GM12878 (cell line): ENCODE data around the gene PIGL. TPM values are rescaled to one million over a fixed set of nuclear protein-coding genes. Genes with fewer than 3 reads are reported as not detected.

Experiments used
- E2F4 ChIP-seq: IDR thresholded peaks from 2 replicates; pipeline ENCODE4 v1.6.1; 2012; ENCODE audit warnings: low read depth, low read length, improper control_type of control experiment
- EED ChIP-seq: sonication (generic); IDR thresholded peaks from 2 replicates; pipeline ENCODE4 v1.6.1; 2016; ENCODE audit warnings: antibody characterized with exemption, low read depth
- FOS ChIP-seq: IDR thresholded peaks from 3 replicates; pipeline ENCODE4 v1.6.1; 2011; ENCODE audit warnings: borderline replicate concordance; ENCODE audit not compliant: insufficient read length; ENCODE audit errors: extremely low read depth
- FOXM1 ChIP-seq: IDR thresholded peaks from 2 replicates; pipeline ENCODE4 v1.6.1; 2012; ENCODE audit warnings: low read depth, mild to moderate bottlenecking, inconsistent platforms, low read length, moderate library complexity
- MEF2A ChIP-seq: IDR thresholded peaks from 2 replicates; pipeline ENCODE4 v1.6.1; 2011; ENCODE audit warnings: low read depth, mild to moderate bottlenecking, low read length, moderate library complexity; ENCODE audit not compliant: insufficient read depth
- PKNOX1 ChIP-seq: fragments of 450-650 bp; IDR thresholded peaks from 2 replicates; pipeline ENCODE4 v1.6.1; 2016; ENCODE audit warnings: mild to moderate bottlenecking
- PRDM15 ChIP-seq: fragments of 450-650 bp; formaldehyde crosslinking; IDR thresholded peaks from 2 replicates; pipeline ENCODE4 v1.4.0; 2020; ENCODE audit warnings: mild to moderate bottlenecking, moderate library complexity
- RAD21 ChIP-seq: IDR thresholded peaks from 2 replicates; pipeline ENCODE4 v1.6.1; 2011; ENCODE audit warnings: mild to moderate bottlenecking, low read depth, low read length, moderate library complexity; ENCODE audit not compliant: insufficient read depth
- RELB ChIP-seq: fragments of 450-650 bp; IDR thresholded peaks from 2 replicates; pipeline ENCODE4 v1.6.1; 2017; ENCODE audit warnings: low read depth, mild to moderate bottlenecking, moderate library complexity
- SIX5 ChIP-seq: IDR thresholded peaks from 2 replicates; pipeline ENCODE4 v1.6.1; 2011; ENCODE audit warnings: mild to moderate bottlenecking, low read depth, low read length, moderate library complexity; ENCODE audit not compliant: severe bottlenecking
- SKIL ChIP-seq: fragments of 450-650 bp; IDR thresholded peaks from 2 replicates; pipeline ENCODE4 v1.6.1; 2017; ENCODE audit warnings: mild to moderate bottlenecking, low read depth, inconsistent platforms; ENCODE audit not compliant: poor library complexity, severe bottlenecking
- SMARCA5 ChIP-seq: fragments of 450-650 bp; IDR thresholded peaks from 2 replicates; pipeline ENCODE4 v1.6.1; 2017; ENCODE audit warnings: mild to moderate bottlenecking
- STAT1 ChIP-seq: fragments of 450-650 bp; conservative IDR thresholded peaks from 2 replicates; pipeline ENCODE4 v1.6.1; 2014; ENCODE audit warnings: antibody characterized with exemption, mild to moderate bottlenecking
- STAT3 ChIP-seq: IDR thresholded peaks from 2 replicates; pipeline ENCODE4 v1.6.1; 2011; ENCODE audit warnings: low read depth, low read length, improper control_type of control experiment
- TAF1 ChIP-seq: IDR thresholded peaks from 2 replicates; pipeline ENCODE4 v1.6.1; 2011; ENCODE audit warnings: mild to moderate bottlenecking, low read depth, low read length, borderline replicate concordance
- TCF3 ChIP-seq: IDR thresholded peaks from 2 replicates; pipeline ENCODE4 v1.6.1; 2012; ENCODE audit warnings: low read depth, mild to moderate bottlenecking, low read length, borderline replicate concordance; ENCODE audit not compliant: insufficient read depth
- polyA plus RNA-seq, 11 experiments: library from polyadenylated mRNA; depleted of rRNA in 4 of 11; unstranded in 6 of 11; stranded (reverse) in 5 of 11; fragments of >200 nt; fragmentation: Nextera tagmentation in 4 of 11; fragmentation: Illumina TruSeq in 1 of 11; extraction: Ambion mirVana in 4 of 11; extraction: Trizol in 1 of 11; gene quantifications; 1 replicate in 1 of 11; 2 replicates in 10 of 11; pipeline versions ENCODE4 v1.2.1 to v1.2.3, GENCODE V29; 2011 to 2016; ENCODE audit warnings: inconsistent platforms in 2 of 11, missing spikeins in 2 of 11, low read depth in 1 of 11
- total RNA-seq, 4 experiments: library from RNA; depleted of rRNA in 3 of 4; stranded (reverse); fragments of >200 nt in 3 of 4; fragmentation: Illumina TruSeq in 1 of 4; extraction: Trizol in 1 of 4; gene quantifications; 2 replicates each; pipeline versions ENCODE4 v1.2.1 to v1.2.3, GENCODE V29; 2013 to 2021

Gene PIGL
- total and polyA plus RNA-seq, 10 of the 15 experiments (the other 5 are each of a cell fraction or from before 2014, with no cell fraction given): 25.9 to 52.5 (median 30.2) TPM

- TF ChIP-seq SKIL (no peak), STAT3 (no peak), FOXM1 (no peak), RELB (peak; percentile 47; the same call in 1 of the 2 replicates), TAF1 (peak; percentile 97), TCF3 (0 out of 2 replicates have a peak, but pooled peaks have one; percentile 31), PKNOX1 (no peak), FOS (no peak), RAD21 (peak; percentile 33), STAT1 (no peak), EED (peak; percentile 87), E2F4 (no peak), PRDM15 (CRISPR knock-in tag) (no peak), SIX5 (no peak), SMARCA5 (no peak; the same call in 1 of the 2 replicates), MEF2A (0 out of 2 replicates have a peak, but pooled peaks have one; percentile 13)
Observed at GRCh38 chr17:16215273-16215964, 1.6 kb upstream of the PIGL start, which contains the start of gene NCOR1 (continued).
